GM18508 (cell line): ENCODE data around the gene NEDD4L.

Experiments used
- ATAC-seq: cut with Tn5 transposase; IDR thresholded peaks from one replicate; pipeline ENCODE4 v1.9.1; 2021; ENCODE audit warnings: moderate number of reproducible peaks; ENCODE audit not compliant: insufficient read depth, unreplicated experiment

Gene NEDD4L

DNA sequence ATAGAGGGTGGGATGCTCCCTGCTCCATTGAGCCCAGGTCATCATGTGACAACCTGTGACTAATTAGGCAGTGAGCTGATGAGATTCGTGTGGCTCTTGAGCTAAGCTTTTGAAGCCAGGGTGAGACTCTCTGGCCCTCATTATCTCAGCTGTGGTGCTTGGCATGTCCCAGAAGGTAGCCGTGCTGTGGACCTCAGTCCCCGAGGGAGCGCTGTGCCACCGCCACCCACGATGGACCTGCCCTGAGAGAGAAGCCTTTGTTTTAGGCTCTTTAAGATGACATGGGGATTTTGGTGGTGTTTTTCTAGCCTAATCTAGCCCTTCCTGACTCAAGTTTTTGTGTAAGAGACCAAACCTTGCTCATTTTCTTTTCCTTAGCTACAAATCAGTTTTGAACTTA is 66.4 kb downstream of the NEDD4L start:
- no peak for ATAC-seq

DNA sequence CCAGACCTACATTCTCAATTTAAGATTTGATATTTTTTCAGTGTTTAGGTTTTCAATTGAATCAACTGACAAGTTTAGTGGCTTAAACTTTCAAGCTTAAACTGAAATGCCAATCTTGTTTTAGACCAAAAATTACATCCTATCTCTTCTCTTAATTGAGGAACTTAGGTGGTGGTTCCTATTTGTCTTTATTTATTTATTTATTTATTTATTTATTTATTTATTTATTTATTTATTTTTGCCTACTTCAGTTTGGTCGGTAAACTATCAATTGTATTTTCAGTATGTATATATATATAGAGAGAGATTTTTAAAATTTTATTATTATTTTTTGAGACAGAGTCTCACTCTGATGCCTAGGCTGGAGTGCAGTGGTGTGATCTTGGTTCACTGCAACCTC is 68.1 kb downstream of the NEDD4L start:
- ATAC-seq: no peak

DNA sequence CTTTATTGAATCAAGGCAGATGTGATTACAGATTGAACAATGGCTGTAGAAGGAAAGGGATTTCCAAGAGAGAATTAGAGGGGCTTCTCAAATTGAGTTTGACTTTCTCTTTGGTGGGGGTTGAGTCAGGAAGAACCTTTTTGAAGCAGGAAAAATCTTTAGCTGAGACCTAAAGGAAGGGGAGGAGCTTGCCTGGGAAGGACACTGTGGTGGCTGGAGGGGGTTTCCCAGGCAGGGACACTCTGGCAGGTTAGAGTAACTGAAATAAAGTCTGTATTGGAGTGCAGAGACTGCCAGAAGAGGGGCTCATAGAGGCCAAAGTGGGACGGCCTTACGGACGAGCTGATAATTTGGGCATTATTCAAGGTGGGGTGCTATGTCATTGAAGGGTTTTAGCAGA is 69.3 kb downstream of the NEDD4L start:
- no peak for ATAC-seq

DNA sequence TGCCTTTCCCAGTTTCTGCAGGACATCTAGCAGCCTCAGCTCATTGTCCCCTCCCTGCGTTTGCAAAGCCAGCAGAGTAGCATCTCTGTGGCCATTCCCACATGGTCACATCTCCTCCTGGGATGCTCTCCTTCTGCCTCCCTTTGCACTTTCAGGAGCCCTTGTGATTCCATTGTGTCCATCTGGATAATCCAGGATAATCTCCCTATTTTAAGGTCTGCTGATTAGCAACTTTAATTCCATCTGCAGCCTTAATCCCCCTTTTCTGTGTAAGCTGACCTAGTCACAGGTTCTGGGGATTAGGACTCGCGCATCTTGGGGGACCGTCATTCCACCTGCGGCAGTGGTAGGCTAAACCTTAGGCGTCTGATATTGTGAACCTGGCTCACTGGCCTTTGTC is 70.7 kb downstream of the NEDD4L start:
- ATAC-seq: no peak

DNA sequence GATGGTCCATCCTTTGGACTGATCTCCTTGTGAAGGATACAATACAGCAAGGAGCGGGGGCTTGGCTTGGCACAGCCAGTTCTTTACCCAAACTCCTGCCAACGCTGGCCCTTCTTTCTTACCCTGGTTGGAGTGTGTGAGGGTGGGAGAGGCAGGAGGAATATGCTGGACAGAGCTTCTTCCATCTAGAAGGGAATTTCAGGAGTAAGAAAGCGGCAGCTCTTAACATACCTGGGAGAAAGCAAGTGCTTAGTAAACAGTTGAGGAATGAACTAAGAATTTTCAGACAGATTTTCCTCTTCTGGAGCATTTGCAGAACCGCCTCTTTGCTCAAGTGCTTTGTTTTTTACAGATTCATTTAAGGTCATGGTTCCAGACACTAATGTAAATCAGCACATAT is 72.8 kb downstream of the NEDD4L start:
- ATAC-seq: no peak

DNA sequence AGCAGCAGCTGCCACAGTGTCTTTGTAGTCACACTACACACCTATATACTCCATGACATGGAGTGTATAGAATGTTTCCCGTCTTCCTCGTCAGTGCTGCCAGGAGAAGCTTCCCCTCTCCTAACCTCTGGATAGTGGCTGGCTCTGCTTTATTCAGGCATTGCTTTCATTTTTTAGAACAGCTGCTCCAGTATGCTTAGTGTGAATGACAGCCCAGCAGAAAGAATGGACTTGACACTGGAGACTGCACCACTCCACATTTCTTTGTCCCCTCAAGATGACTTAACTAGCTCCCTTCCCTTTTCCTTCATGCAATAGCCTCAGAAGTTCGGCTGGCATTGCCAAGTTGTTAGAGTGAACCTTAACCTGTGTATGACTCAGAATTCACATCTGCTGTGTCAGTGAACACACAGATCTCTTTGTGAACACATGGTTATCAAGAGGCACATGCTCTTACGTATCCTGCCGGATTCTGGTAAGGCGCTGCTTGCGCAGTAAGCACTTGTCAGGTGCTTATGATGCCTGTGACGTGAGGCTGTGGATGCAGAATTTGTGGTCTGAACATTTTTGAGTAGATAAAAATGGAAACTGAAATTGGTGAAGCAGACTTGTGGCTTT is 73.9 kb downstream of the NEDD4L start:
- no peak for ATAC-seq

DNA sequence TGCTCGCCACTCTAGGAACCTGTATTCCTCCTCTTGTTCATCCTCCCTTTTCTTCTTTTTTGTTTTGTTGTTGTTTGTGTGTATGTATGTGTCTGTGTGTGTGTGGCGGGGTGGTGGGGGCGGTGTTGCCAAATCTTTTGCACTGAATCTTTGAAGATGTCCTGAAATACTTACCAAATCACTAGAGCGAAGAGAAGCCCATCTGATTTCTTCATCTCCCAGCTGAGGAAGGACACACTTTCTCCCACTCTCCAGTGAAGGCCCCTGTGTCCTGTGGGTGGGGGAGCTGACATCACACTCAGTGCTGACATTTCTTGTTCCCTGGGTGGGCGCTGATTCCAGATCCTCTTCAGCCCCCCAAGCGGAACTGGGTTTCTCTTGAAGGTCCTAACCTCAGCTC is 74.5 kb downstream of the NEDD4L start:
- no peak for ATAC-seq

DNA sequence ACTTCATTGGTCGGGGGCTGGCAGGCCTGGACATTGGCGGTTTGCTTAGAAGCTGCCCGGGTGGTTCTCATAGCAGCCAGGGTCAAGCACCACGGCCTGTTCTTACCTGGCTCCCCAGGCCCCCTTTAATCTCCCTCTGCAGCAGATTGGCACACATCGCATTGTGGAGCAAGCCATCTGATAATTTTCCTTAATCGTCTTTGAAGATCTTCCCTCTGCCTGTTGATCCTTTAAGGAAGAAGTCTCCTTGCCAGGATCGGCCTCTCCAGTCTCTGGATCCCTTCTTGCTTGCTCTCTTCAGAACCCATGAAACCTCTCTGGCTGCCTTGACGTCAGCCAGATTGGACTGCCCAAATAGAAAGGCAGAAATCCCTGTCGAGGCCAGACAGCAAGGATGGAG is 75.8 kb downstream of the NEDD4L start:
- no peak for ATAC-seq

DNA sequence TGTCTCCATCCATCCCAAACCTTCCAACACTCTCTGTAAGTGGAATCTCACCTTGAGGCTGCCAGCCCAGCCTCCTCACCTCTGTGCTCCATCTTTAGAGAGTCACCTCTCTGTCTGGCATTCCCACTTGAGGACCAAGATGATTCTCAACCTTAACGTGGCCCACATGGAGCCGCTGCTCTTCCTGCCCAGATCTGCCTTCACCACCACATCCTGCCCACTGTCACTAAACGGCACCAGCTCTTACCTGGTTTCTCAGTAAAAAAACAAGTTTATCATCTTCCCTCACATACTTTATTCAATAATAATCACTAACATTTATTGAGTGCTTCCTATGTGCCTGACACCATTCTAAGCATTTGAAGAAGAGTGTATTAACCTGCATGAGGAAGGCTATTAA is 80.4 kb downstream of the NEDD4L start:
- ATAC-seq: no peak

DNA sequence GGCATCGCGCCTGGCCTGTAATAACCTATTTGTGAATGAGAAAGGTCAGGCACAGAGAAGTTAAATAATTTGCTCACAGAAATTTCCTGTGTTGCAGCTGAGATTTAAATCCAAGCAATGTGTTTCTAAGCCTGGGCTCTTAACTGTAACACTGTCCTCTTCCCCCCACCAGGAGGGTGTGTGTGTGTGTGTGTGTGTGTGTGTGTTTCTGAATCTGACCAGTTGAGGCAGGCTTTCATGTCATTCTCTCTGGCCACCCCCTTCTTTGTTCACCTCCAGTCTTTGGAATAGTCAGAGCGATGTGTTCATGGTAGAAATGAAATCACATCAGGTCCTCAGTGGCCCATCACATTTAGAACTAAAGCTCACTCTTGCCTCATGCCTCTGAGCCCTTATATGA is 81.2 kb downstream of the NEDD4L start:
- no peak for ATAC-seq

DNA sequence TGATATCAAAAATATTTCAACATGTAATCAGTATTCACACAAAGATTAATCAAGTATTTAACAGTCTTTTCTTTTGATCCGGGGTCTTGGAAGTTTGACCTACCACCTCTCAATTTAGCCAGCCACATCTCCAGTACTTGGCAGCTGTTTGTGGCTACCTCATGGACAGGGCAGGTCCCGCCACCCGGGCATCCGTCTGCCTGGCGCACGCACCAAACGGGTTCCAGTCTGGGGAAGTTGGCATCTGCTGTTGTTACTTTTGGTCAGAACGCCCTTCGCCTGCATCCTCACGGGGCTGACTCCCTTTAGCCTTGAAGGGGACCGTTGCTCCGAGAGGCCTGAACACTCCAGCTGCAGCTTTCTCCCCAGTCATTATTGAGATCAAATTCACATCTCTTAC is 81.7 kb downstream of the NEDD4L start:
- ATAC-seq: no peak

DNA sequence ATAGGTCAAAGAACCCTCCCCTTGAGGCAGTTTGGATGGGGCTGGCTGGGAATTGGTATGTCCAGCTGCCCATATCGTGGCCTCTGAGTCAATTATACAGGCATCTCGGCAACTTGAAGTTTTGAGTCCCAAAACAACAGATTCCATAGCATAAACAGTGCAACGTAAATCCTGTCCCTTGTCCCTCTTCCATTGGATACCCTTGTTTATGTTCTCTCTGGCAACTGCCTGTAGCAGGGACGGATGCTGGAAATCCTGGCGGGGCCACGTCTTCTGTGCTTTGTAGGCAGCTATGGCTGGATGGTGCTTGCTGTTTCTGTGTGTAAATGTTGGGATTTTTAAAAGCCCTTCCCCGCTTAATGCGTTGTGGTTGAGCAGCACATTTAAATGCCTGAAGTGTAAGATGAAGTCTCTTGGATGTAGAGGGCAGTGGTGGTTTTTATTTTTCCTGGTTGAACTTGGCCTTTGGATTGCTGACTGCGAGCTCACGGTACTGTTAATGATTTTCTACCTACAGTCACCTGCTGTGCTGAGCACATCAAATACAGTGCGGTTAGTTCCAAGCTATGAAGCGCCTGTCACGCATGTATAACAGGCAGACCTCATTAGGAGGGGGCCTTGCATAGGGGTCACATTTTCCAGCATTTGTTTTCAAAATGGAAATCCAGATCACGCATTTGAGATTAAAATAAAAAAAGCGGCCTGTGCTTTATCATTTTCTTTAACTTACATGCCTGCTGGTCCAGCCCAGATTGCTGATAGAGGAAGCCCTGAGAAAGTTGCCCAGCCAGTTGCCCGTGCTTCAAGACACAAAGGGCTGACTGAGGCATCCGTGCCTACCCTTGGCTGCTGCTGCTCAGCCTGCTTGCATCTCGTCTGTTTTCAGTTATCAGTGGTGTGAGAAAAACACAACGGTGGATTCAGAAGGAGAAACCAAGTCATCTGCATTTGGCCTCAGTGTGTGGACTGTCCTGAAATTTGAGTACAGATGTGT is 84.7 kb downstream of the NEDD4L start:
- ATAC-seq: no peak

DNA sequence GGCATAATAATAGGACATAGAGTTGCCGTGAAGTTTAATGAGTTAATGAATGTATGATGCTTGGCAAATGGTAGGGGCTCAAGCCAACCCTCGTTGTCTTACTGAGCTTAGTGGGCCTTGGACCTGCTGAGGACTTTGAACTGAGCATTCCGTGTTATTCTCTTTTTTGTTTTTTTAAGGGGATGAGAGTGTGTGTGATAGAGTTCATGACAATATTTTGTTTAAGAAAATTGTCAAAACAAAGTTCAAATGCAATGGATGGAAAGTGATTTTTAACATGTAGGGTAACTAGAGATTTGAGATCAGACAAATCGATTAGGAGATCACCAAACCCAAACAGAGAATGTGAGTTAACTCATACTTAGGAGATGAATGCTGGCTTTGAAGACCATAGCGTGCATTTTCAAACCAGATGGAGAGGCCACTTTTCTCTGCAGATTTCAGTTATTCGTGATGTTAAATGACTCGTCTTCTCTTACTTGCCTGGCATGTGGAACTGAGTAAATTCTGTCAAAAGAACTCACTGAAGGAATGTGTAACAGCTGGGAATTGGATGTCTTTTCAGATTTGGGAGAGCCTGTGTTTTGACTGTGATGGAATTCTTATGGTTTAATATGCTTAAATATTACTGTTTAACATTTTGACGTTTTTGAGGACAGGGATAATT is 88.7 kb downstream of the NEDD4L start:
- ATAC-seq: no peak

DNA sequence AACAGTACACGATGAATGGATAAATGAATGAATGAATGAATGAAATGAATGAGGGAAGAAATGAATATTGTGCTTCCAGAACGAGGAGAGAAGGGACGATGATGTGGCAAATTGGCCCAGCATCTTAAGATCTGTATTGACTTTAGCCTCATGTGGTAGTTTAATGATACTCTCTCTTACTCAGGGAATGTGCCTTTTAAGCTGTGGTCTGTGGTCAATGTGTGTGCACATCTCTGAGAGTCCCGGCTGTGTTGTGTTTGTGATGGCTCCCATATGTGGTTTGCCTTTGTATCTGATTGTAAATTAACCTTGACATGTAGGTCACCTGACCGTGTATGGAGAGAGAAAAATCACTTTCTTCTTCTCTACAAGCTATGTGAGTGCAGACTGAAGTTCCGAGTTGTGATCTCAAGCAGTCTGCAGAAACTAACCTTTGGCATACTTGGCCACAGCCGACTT is 91.2 kb downstream of the NEDD4L start:
- ATAC-seq: no peak

DNA sequence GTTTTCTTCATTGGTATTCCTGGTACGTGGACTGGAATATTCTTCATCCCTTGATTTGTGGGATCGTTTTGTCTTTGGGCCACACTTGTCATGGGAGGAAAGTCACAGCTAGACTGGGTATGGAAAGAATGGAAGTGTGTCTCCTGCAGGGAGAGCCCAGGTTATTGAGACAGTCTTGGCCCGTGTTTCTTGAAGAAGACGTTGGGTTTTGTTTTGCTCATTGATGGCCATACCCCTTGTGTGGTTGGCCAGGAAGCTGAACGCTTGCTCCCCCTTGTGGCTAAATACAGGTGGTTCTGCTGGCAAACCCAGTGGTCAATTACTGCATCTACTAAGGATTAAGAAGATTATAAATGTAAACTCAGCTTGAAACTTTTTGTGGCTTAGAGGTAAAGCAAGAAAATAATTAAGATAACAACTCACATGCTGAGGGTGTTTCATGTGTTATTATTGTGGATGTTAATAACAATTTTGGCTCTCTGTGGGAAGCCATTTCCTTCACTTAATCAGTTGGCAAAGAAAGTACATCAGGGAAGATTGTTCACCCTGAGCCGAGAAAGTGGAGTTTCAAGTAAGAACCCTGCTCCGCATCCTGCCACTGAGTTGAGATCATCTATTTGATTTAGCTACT is 91.8 kb downstream of the NEDD4L start:
- no peak for ATAC-seq

DNA sequence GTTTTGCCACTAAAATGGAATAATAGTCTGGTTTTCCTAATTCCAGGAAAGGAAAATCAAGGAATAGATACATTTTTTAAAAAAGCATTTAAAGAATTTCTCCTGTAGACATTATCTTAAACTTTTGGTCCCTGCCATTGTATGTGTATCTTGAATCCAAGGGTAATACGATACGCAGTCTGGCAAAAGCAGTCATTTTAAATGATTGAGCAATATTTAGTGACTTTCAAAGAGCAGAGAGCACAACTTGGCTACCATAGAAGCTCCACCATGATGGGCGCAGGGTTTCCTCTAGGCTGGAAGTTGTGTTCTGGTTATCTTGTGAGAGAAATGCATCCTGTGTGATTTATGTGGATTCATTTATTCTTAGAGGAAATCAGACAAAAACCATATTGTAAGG is 92.9 kb downstream of the NEDD4L start:
- no peak for ATAC-seq

DNA sequence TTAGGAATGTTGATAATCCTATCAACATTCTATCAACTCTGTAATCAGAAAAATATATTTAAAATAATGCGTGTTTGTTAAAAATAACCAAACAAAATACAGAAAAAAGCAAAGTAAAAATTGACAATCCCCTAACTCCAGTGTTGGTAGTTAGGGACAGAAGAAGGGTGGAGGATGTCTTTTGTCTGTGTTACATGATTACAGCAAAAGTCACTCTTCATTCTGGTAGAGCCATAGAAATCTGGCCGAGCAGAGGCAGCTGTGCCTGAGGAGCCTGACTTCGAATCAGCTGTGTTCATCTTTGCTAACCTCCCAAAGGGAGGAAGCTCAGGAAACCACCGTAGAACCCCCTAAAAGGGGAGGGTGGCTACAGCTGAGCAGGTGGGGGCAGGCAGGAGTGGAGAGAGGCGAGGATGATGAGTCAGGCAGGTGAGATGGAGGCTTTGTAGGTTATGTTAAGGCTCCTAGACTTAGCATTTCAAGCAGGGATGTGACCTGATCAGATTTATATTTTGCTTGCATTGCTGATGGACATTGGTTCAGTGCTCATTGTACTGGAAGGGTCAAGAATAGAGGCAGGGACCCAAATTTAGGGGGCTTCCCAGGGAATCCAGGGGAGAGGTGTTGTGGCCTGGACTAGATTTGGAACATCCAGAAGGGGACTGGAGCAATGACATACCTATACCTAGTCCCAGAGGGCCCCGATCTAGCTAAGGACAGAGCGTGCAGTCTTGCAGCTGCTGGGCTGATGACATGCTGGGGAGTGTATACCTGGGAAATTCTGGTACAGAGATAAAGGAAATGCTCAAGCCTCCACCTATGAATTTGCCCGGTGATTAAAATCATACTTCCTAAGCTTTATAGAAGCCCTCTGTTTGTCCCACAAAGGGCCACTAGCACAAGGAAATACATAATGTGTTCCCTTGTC is 95.7 kb downstream of the NEDD4L start:
- ATAC-seq: no peak

DNA sequence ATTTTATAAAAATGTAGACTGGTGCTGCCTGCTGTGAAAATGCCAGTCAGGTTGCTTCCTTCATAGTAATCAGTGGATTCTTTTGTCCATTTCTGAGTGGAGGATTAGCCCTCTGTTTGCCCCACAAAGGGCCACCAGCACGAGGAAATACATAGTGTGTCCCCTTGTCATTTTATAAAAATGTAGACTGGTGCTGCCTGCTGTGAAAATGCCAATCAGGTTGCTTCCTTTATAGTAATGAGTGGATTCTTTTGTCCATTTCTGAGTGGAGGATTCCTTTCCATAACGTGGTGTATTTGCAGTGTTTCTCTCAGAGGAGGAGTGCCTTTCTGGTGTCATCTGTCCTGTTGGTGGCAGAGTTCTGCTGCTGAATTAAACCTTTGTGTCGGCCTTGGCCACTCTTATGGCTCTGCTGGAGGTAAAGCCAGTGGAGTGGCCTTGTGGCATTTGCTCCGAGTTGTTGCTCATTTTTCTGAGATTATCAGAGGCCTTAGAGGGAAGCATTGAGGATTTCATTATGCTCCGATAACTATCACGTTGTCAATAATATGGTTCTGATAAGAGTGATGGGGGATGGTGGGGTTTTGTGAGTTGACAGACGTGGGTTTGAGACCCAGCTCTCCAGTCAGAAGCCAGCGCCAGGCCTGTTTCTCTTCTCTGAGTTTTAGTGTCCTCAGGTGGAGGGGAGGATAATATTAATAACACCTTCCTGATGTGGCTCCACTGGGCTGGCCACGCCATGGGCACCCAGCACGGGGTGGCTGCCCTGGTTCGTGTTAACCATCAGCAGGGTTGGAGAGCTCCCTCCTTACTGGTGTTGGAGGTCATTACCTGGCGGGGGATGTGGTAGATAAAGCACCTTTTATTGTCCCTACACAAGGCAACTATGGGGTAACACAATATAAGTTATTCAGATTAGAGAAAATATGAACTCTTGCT is 96.6 kb downstream of the NEDD4L start:
- ATAC-seq: no peak

DNA sequence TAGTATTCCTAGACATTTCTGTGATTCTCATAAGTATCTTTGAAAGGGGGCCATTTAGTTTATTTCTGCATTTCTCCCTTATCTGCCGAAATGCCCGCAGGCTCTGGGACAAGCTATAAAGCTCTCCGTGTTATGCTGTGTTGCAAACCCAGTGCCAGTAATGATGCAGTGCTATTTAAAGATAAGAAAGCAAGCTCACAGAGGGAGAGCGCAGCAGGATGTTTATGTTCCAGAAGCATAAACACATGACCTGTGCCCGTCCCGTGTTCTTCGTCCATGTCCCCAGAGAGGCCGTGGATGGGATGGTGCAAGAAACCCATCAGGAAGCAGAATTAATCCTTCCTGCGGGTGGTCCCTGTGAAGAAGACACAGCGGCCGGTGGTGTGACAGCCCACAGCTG is 99.4 kb downstream of the NEDD4L start:
- ATAC-seq: no peak
